ENCODE measurements around the gene PLCB1.
"Not testable (repeated sequence)": the region's sequence is repeated elsewhere in the genome, so short reads cannot be mapped to it uniquely, and the experiment has no call there.

Gene PLCB1

DNA sequence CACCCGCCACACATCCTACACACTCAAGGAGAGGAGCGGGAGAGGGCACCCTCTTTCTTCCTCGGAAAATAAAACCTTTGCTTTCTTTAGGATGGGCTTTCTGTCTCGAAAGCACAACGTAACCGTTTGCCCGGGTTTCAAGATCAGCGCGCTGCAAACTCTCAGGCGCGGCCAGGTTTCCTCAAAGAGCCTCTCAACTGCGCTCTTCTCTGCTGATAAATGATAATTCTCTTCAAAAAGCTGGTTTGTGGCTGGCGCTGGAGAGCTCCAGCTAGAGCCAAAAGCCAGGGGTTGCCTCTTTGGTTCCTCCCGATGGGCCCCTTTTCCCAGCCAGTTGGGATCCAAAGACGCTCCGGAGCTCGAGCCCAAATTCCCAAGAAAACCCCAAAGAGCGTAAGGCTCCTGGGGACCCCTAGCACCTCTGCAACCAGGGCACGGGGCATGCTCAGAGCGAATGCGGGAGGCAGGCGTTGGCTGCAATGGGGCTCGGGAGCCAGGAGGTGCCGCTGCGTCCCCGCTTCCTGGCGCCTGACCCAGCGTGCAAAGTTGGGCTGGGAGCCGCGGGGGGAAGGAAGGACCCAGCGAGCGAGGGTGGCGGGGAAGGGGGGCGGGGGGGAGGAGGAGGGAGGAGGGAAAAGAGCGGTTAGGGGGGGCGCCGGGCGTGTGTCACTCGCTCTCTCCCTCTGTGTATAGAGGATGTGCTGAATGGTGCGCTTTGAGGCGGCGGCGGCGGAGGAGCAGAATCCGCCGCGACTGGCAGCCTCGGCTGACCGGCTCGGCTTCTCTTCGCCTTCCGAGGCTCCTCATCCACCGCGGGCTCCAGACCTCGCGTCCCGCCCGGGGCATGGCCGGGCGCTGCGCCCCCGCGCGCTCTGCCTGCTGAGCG is at the start of gene PLCB1:
PLCB1 (plus strand) TSS at position 669 of the 886 bp plus-strand sequence. CDS start 386 bp downstream, outside the sequence.
- peak; percentile 70 for DNase-seq (ENCODE audit: low read depth)

- no peak for DNase-seq (ENCODE audit: low read depth)
Observed at GRCh38 chr20:8082989-8083388, 49.1 kb upstream of the PLCB1 start.

DNA sequence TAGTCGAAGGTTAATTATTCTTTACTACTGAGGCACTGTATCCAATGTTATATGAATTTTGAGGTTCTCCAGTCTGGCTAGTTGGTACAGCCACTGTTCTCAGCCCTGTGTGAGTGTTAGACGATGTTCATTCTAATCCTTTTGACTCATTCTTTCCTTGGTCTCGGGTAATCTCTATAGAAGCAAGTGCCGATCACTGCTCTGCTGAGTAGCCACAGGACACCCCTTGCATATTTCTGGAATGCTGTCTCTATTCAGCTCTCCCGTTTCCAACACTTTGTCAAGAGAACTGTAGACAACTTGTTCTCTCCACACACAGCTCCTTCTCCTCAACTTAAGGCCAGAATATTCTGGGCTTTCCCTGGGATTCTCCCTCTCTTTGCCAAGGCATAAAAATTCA is 42.4 kb upstream of the PLCB1 start:
- no peak for DNase-seq (ENCODE audit: low read depth)

DNA sequence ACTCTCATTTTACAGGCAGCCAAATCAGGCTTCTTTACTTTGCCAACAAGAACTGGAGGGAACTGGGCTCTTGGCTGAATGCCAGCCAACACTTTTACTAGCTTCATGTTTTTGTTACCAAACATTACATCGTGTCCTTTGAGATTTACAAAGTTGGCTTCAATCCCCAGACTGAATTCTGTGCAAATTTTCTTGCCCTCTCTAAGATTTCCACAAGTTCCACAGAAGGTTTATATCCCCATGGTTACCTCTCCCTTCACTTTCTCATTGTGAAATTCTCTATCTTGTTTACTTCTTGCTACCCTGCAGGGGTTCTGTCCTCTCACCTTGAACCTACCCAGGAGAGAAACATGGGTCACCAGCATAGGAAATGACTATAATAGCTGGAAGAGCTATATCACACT is 37.6 kb upstream of the PLCB1 start:
- no peak for DNase-seq (ENCODE audit: low read depth)

DNA sequence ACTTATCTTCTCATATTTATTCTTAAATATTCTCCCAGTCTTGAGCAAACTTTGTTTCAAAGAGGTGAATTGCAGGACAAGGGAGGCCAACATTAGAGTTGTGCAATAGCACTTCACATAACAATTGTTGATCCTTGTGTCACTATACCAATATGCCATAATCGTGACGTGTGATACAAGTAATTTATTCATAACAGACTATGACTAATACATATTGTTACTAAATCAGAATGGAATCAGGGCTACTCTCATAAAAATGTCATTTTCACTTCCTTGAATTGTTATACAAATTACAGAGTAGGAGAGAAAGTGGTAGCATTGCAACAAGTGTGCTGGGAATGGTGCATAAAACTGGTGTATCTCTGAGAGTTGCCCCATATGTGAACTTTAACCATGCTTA is 37.2 kb upstream of the PLCB1 start:
- DNase-seq (ENCODE audit: low read depth), result no peak

GRCh38 chr20:8095648-8096572 is 36.2 kb upstream of the PLCB1 start:
- no peak for DNase-seq (ENCODE audit: low read depth)

GRCh38 chr20:8097307-8097706 is 34.8 kb upstream of the PLCB1 start:
- DNase-seq (ENCODE audit: low read depth), result no peak

- no peak for DNase-seq (ENCODE audit: low read depth)
Observed at GRCh38 chr20:8104252-8104651, 27.8 kb upstream of the PLCB1 start.

DNA sequence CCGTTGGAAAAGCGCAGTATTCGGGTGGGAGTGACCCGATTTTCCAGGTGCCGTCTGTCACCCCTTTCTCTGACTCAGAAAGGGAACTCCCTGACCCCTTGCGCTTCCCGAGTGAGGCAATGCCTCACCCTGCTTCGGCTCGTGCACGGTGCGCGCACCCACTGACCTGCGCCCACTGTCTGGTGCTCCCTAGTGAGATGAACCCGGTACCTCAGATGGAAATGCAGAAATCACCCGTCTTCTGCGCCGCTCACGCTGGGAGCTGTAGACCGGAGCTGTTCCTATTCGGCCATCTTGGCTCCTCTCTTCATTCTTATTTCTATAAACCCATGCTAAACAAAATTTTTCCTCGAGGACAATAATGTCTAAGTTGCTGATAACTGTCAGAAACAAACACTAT is 17.5 kb upstream of the PLCB1 start:
- not testable (repeated sequence) for DNase-seq (ENCODE audit: low read depth)

DNA sequence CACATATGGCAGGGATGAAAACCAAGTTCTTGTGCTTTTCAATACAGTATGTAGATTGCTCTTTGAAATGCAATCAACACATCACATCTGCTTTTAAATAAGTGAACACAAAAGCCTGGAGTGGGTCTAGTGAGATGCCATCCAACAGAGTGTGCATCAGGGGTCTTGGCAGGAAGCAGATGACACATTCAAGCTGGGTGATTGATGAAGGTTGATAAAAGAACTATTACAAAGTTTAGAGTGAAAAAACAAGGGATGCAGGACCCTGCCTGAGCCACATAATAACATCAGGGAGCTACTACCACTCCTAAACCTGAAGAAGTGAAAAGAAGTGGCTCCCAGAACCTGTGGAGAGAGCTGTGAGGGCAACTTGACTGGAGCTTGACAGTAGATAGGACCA is 16.6 kb upstream of the PLCB1 start:
- no peak for DNase-seq (ENCODE audit: low read depth)

DNA sequence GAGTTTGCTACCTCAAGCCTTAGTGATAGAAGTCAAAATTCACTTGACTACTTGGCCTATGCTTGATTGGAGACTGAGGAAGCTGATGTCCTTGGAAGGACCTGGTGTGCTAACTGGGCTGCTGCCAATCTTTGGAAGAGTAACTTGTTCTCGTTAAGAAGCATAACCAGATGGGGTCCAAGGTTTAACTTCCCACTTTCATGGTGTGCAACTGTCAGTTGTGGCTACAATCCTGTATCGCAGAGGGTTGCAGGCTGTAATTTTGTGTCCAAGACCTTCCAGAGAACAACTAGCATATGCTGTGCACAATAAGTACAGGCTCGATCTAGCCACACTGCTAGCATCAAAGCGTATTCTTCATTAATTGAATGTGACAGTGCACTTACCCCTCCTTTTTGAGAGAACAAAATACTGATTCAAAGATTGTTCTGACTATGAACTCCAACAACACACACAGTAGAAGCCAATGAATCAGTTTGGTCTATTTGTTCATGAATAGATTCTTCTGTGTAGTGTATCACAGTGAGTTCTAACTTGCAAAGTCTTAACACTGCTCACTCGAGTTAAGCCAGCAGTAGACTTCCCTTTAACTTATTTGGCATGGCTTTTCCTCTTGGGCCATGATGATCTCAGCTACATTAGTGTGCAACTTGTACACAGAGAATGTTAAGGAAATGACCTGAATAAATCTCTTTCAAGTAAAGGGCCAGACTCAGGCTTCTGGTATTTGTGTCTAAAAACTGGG is 15.8 kb upstream of the PLCB1 start:
- no peak for DNase-seq (ENCODE audit: low read depth)

- DNase-seq (ENCODE audit: low read depth), result no peak
Observed at GRCh38 chr20:8117636-8118035, 14.4 kb upstream of the PLCB1 start.

DNA sequence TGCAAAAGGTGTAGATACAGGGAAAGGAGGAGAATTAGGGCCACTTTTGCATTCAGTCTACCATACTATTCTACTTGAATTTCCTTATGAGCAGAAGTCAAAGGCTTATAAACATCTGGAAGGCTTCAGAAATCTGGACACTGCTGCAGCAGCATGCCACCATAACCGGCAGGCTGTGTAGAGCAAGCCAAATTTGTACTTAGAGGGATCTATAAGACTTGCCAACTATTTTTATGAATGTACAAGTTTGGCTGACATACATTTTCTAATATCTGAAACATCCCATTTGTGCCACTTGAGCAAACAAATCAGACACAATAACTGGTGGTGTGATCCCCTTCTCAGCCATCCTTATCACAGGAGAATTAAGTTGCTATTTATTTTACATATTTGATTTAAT is 14.0 kb upstream of the PLCB1 start:
- DNase-seq (ENCODE audit: low read depth), result no peak

DNA sequence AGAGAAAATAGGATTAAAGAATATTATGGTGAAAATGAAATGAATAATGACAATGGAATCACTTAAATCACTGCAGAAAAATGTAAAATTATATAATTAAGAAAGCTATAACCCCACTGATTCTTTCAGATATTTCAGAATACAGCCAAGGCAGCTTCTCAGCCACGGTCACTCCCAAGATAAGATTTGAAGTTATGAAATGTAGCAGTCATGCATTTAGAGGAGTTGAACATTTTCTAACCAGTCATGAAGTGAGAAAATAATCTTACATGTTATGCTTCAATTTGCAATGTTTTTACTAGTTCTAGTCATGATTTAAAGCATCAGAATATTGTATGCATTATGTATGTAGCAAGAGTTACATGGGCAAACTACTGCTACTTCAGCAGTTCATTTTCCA is 13.3 kb upstream of the PLCB1 start:
- DNase-seq (ENCODE audit: low read depth), result no peak

GRCh38 chr20:8121666-8122065 is 10.4 kb upstream of the PLCB1 start:
- no peak for DNase-seq (ENCODE audit: low read depth)

GRCh38 chr20:8124639-8125038 is 7.4 kb upstream of the PLCB1 start:
- no peak for DNase-seq (ENCODE audit: low read depth)

- DNase-seq (ENCODE audit: low read depth), result no peak
Observed at GRCh38 chr20:8126181-8126580, 5.9 kb upstream of the PLCB1 start.

- DNase-seq (ENCODE audit: low read depth), result no peak
Observed at GRCh38 chr20:8126841-8127378, 5.2 kb upstream of the PLCB1 start.

- DNase-seq (ENCODE audit: low read depth), result no peak
Observed at GRCh38 chr20:8127553-8128255, 4.4 kb upstream of the PLCB1 start.

DNA sequence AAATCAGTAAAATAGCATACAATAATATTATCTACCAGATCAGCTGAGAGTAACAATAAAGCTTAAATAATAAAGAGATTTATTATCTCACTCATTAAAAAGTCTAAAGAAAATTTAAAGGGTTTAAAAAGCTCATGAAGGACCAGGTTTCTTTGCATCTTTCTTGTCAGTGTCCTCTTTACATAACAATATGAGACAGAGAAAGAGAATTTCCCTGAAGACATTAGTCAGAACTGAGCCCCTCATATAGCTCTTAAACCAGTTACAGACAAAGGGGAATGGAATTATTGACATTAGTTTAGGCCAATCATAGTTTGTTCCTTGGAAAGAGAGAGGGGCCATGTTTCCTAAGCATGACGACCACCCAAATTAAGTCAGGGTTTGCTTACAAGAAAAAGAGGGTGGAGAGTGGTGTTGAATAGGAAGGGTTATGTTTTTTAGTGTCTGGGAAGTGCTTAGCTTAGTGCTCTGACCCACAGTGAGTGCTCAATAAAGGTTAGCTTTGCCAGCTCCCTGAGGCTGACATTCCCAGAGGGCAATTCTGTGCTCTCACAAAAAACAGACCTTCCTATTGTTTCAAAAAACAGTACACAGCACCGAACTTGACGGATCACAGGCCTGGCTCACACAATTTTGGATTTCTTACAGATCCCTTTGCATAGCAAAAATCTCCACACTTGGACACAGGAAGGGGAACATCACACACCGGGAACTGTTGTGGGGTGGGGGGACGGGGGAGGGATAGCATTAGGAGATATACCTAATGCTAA is 3.6 kb upstream of the PLCB1 start:
- DNase-seq (ENCODE audit: low read depth), result no peak
